Fibroblast of mammary gland (primary cell): ENCODE measurements around the gene ZNF423.

Experiments used
- DNase-seq: peaks from one replicate; pipeline ENCODE4 v3.0.0-alpha.2; 2010; ENCODE audit warnings: low read depth
- H3K4me3 ChIP-seq: 2 replicates; pipeline ENCODE4 v1.5.1; 2011; ENCODE audit warnings: low read depth, mild to moderate bottlenecking, low read length, moderate library complexity; ENCODE audit not compliant: control insufficient read depth
- TF ChIP-seq, protein P1 (sequence below): conservative IDR thresholded peaks from 2 replicates; pipeline ENCODE4 v1.5.1; 2011; ENCODE audit warnings: low read depth, low read length, inconsistent platforms; ENCODE audit not compliant: control insufficient read depth, insufficient read depth

The ZNF423 gene

DNA sequence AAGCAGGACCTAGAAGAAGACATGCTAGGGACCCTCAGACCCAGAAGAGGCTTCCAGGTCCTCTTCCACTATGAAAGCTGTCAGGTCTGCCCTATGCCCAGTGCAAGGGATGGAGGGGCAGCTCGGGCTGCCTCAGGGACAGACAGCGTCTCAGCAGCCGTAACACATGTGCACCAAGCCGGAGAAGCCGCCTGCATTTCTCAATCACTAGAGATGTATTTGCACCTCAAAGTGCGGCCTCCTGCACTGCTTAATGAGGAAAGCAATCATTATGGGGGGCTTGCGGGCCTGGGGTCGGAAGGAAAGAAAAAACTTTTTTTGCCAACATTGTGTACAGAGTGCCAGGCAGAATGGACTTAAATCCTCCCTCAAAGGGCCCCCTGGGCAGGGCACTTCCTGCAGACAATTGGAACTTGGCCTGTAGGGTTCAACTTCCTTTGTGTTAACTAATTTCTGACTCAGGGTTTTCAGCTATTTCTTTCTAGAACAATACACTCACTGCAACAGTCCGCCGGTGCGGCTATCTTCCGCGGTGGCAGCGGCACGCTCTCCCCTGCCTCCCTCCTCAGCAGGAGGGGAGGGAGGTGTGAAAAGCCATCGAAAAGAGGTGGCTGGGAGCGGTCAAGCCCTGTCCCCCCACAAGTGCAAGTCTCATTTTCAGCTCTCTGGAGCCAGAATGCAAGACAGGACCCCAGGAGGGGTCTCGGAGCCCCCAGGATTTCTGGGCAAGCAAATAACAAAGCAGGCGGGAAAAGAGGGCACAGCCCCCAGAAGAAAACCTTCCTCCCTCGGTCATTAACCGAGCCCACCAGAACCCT is 101.2 kb downstream of the ZNF423 start:
- no peak for DNase-seq
- H3K4me3 ChIP-seq: peak overlapping the region; percentile 6
- TF ChIP-seq, protein P1, sequence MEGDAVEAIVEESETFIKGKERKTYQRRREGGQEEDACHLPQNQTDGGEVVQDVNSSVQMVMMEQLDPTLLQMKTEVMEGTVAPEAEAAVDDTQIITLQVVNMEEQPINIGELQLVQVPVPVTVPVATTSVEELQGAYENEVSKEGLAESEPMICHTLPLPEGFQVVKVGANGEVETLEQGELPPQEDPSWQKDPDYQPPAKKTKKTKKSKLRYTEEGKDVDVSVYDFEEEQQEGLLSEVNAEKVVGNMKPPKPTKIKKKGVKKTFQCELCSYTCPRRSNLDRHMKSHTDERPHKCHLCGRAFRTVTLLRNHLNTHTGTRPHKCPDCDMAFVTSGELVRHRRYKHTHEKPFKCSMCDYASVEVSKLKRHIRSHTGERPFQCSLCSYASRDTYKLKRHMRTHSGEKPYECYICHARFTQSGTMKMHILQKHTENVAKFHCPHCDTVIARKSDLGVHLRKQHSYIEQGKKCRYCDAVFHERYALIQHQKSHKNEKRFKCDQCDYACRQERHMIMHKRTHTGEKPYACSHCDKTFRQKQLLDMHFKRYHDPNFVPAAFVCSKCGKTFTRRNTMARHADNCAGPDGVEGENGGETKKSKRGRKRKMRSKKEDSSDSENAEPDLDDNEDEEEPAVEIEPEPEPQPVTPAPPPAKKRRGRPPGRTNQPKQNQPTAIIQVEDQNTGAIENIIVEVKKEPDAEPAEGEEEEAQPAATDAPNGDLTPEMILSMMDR: no peak

DNA sequence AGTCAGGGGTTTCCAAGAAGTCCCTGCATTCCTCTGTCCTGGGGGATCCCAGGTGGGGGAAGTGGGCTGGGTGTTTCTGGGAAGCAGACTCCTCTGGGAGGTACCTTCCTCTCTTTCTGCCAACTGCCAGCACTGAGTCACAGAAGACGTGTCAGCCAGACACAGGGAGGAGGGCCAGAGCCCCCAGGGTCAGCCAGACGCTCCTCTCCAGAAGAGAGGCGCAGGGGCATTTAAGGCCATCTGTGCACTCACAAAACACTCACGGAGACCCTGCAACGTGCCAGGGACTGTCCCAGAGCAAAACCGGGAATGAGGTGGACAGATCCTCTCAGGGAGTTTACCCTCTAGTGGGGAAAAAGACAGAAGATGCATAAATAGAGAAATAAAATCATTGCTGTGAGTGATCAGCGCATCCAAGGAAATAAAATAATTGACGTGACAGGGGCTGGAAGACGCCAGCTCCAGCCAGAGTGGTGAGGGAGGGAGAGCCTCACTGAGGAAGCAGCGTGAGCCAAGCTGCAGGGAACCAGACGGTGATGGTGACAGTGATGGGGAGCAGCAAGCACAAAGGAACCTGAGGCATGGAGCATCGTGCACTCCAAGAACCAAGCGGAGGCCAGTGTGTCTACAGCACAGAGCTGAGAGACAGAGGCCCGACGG is 105.4 kb downstream of the ZNF423 start:
- H3K4me3 ChIP-seq: no peak overlapping the region
- no peak for DNase-seq
- TF ChIP-seq, protein P1: no peak

DNA sequence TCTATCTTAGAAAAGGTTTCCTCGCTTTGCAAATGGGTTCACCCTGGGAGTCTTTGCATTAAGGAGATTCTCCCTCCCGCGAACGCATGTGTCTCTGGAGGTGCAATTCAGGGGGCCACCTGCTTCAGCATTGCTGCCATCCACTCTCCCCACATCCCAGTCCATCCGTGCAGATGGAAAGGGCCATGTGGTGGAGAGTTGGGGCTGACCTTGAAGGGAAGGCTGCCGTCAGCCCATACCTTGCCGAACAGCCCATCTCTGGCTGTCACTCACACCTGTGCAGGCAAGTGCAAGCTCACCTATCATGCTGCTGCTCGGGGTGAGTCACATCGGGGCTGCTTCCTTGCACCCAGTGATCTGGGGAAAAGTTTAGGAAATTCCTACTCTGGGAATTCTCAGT is 106.1 kb downstream of the ZNF423 start:
- no peak for DNase-seq
- H3K4me3 ChIP-seq: no peak overlapping the region
- TF ChIP-seq, protein P1: no peak

DNA sequence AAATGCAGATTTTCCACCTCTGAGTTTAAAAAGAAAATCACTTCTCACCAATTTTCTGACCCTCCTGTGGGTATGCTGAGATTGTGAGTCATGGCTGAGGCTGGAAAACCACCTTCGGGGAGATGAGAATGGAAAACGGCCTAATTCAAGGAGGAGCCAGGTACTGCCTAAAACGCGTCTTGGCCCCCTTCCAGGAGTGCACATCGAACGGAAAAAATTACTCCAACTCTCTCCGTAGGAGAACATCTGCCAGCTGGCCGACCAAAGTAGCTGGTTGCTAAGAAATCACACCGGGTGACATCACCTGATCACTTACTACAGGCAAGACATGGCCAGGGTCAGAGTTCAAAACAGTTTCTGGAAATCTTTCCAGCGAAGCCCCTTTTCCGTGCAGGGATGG is 107.6 kb downstream of the ZNF423 start:
- H3K4me3 ChIP-seq: no peak overlapping the region
- peak; percentile 28 for DNase-seq
- TF ChIP-seq, protein P1: no peak

DNA sequence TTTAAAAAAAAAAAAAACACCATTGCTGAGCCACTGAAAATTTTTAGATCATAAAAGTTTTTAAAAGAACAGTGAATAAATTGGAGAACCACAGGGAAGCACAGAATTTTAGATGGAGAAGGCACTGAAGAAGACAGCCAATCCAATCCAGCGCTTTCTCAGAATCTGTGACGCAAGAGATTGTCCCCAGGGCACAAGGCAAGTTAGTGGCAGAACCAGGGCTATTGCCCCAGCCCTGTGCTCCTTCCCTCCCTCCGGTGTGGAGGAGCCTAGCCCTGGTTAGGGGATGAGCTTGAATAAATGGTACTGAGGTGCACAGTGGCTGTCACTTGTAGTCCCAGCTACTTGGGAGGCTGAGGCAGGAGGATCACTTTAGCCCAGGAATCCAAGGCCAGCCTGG is 108.3 kb downstream of the ZNF423 start:
- TF ChIP-seq, protein P1: no peak
- no peak overlapping the region for H3K4me3 ChIP-seq
- no peak for DNase-seq

DNA sequence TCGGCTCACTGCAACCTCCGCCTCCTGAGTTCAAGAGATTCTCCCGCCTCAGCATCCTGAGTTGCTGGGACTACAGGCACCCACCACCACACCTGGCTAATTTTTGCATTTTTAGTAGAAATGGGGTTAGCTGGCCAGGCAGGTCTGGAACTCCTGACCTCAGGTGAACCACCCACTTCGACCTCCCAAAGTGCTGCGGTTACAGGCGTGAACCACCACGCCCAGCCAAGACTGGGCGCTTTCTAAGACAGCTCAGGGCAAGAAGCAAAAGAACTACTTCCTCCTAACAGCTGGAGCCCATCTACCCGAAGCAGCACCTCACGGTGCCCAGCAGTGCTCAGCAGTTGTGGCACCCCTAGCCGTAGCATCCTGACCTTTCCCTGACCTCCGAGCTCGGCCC is 109.4 kb downstream of the ZNF423 start:
- H3K4me3 ChIP-seq: no peak overlapping the region
- TF ChIP-seq, protein P1: no peak
- no peak for DNase-seq

DNA sequence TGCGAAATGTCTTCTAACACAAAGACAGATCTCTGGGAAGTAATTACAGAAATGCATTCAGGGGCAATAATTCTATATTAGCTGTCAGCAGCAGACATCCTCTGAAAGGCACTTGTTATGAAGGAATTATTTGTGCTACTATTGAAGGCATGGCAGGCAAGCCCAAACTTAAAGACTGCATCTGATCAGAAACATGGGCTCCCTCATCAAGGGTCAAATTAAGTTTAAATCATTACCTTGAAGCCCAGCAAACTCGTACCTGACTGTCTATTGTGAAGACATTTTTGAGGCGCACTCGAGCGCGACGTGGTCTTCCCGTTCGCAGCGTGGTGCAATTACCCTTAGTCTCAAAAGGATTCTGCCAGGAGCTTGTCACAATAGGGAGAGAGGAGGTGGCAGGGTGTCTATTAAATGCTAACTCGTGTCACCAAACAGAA is 110.6 kb downstream of the ZNF423 start:
- no peak overlapping the region for H3K4me3 ChIP-seq
- DNase-seq: no peak
- TF ChIP-seq, protein P1: no peak
